ENCODE measurements around the gene SLC29A1. TPM values are rescaled to one million over a fixed set of nuclear protein-coding genes. Genes with fewer than 3 reads are reported as not detected.

The SLC29A1 gene
- total RNA-seq, 4 donors from 2014 or later = 18.3 to 95.5 (median 40.8) TPM

DNA sequence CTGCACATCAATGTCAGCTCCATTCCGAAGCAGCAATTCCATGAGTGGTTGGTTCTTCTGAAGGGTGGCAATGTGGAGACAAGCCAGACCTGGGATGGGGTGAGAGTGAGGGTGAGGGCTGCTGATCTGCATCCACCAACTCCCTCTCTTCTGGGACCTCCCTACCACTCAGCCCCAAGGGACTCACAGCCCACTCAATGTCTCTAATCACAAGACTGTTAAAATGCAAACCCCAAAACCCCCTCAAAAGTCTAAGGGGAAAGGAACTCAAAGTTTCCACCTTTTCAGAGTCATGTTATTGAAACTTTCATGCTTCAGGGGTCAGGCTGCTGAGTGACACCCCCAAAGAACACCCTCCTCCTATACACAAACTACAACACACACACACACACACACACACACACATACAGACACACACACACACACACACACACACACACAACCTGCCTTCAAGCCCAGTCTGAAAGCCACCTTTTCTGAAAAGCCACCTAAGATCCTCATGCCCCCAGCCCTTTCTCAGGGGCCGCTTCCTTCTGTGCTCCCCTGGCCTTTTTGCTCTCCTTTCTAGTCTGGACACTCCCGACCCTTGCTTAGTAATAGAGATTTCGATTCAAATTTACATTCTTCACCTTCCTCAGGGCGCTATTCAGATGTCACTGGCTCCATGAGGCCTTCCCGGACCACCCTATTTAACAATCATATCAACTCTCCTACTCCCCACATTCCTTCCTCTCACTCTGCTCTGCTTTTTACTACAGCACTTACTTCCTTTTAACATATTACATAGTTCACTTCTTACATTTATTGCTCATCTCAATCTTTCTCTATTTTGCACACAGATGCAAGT lies 37.3 kb downstream of the SLC29A1 start:
- H3K4me1 ChIP-seq = peaks cover 30 to 31% of the 10 kb centered on the region in 2 donors
- ATAC-seq (no peak), DNase-seq (no peak)
- in situ Hi-C loops (cut with MboI; ENCODE audit: low sequenced_read_pairs in 4 of 4) = no loop called here
- no peak overlapping the region for H3K4me3 ChIP-seq
- H3K27me3 ChIP-seq = no peaks in the 10 kb centered on the region
- intact Hi-C loops (cut with DNase I; ENCODE audit: low total_unique reads) = no loop called here
- H3K27ac ChIP-seq = no peak overlapping the region
- TF ChIP-seq, protein P1, sequence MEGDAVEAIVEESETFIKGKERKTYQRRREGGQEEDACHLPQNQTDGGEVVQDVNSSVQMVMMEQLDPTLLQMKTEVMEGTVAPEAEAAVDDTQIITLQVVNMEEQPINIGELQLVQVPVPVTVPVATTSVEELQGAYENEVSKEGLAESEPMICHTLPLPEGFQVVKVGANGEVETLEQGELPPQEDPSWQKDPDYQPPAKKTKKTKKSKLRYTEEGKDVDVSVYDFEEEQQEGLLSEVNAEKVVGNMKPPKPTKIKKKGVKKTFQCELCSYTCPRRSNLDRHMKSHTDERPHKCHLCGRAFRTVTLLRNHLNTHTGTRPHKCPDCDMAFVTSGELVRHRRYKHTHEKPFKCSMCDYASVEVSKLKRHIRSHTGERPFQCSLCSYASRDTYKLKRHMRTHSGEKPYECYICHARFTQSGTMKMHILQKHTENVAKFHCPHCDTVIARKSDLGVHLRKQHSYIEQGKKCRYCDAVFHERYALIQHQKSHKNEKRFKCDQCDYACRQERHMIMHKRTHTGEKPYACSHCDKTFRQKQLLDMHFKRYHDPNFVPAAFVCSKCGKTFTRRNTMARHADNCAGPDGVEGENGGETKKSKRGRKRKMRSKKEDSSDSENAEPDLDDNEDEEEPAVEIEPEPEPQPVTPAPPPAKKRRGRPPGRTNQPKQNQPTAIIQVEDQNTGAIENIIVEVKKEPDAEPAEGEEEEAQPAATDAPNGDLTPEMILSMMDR (IDR thresholded peaks at IDR 0.05 in 4 of 5, conservative IDR thresholded peaks at IDR 0.05 in 1 of 5) = no peak
- no peak for TF ChIP-seq POLR2A (IDR thresholded peaks at IDR 0.05)
- H3K9me3 ChIP-seq = no peaks in the 10 kb centered on the region
- peaks cover 0 to 4% of the 10 kb centered on the region in 2 donors for H3K36me3 ChIP-seq

DNA sequence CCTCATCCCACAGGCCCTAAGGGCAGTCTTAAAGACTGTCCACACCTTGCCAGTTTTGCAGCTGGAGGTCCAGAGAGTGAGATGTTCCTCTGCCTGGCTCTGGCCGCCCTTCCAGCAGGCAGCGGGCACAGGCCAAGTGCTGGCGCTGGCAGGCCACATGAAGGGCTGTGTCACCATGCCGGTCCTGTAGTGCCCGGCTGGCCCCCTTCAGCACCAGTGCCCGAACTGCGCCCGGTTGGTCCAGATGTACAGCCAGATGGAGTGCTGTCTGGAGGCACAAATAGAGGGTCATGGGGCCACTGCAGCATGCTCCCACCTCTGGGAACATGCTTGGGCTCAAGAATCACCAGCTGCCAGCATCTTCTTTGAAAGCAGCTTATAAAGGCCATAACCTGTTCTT lies 38.2 kb downstream of the SLC29A1 start:
- Histone ChIP-seq H3K27ac (no peak overlapping the region), H3K4me3 (no peak overlapping the region), H3K4me1 (peaks cover 21 to 26% of the 10 kb centered on the region in 2 donors), H3K27me3 (no peaks in the 10 kb centered on the region), H3K9me3 (no peaks in the 10 kb centered on the region), H3K36me3 (peaks cover 0 to 4% of the 10 kb centered on the region in 2 donors)
- intact Hi-C loops (cut with DNase I; ENCODE audit: low total_unique reads) (no loop called here), in situ Hi-C loops (cut with MboI; ENCODE audit: low sequenced_read_pairs in 4 of 4) (no loop called here)
- no peak for TF ChIP-seq POLR2A (IDR thresholded peaks at IDR 0.05)
- TF ChIP-seq, protein P1 (IDR thresholded peaks at IDR 0.05 in 4 of 5, conservative IDR thresholded peaks at IDR 0.05 in 1 of 5) = no peak
- ATAC-seq = no peak
- DNase-seq = no peak

GRCh38 chr6:44262467-44263353 lies 39.3 kb downstream of the SLC29A1 start:
- Histone ChIP-seq H3K9me3 (no peaks in the 10 kb centered on the region), H3K4me3 (no peak overlapping the region), H3K27me3 (no peaks in the 10 kb centered on the region), H3K27ac (no peak overlapping the region), H3K36me3 (peaks cover 0 to 4% of the 10 kb centered on the region in 2 donors), H3K4me1 (peaks cover 20 to 23% of the 10 kb centered on the region in 2 donors)
- intact Hi-C loops (cut with DNase I; ENCODE audit: low total_unique reads) = no loop called here
- ATAC-seq (no peak), DNase-seq (no peak)
- in situ Hi-C loops (cut with MboI; ENCODE audit: low sequenced_read_pairs in 4 of 4) = no loop called here
- no peak for TF ChIP-seq POLR2A (IDR thresholded peaks at IDR 0.05)
- TF ChIP-seq, protein P1 (IDR thresholded peaks at IDR 0.05 in 4 of 5, conservative IDR thresholded peaks at IDR 0.05 in 1 of 5) = no peak

- TF ChIP-seq, protein P1 (IDR thresholded peaks at IDR 0.05 in 4 of 5, conservative IDR thresholded peaks at IDR 0.05 in 1 of 5) = no peak
- TF ChIP-seq POLR2A (IDR thresholded peaks at IDR 0.05) = no peak
- Histone ChIP-seq H3K36me3 (peaks cover 0 to 4% of the 10 kb centered on the region in 2 donors), H3K9me3 (no peaks in the 10 kb centered on the region), H3K4me3 (peak overlapping the region in 3 of 4 donors; percentile 69 to 88 (median 73)), H3K27me3 (peaks cover 0 to 7% (median 2%) of the 10 kb centered on the region in 3 donors), H3K27ac (no peak overlapping the region), H3K4me1 (peaks cover 20 to 23% of the 10 kb centered on the region in 2 donors)
- no peak for DNase-seq
- intact Hi-C loops (cut with DNase I; ENCODE audit: low total_unique reads) (no loop called here), in situ Hi-C loops (cut with MboI; ENCODE audit: low sequenced_read_pairs in 4 of 4) (no loop called here)
- no peak for ATAC-seq
These were observed 40.1 kb downstream of the SLC29A1 start for GRCh38 chr6:44263354-44264100.
